Rectal smooth muscle tissue (tissue), 1 donor: ENCODE measurements around the gene STK11.

Source experiments
- H3K27ac ChIP-seq: one replicate; pipeline ENCODE4 v1.7.0; 2013; ENCODE audit warnings: low read depth, low read length, inconsistent platforms
- H3K27me3 ChIP-seq: one replicate; pipeline ENCODE4 v1.7.0; 2013; ENCODE audit warnings: low read length; ENCODE audit not compliant: control insufficient read depth, insufficient read depth
- H3K36me3 ChIP-seq: one replicate; pipeline ENCODE4 v1.7.0; 2013; ENCODE audit warnings: low read length; ENCODE audit not compliant: control insufficient read depth, insufficient read depth
- H3K4me1 ChIP-seq: one replicate; pipeline ENCODE4 v1.7.0; 2013; ENCODE audit warnings: low read length; ENCODE audit not compliant: control insufficient read depth, insufficient read depth
- H3K4me3 ChIP-seq: one replicate; pipeline ENCODE4 v1.7.0; 2013; ENCODE audit warnings: low read length
- H3K9ac ChIP-seq: one replicate; pipeline ENCODE4 v1.7.0; 2013; ENCODE audit warnings: low read length

The STK11 gene

GRCh38 chr19:1264801-1265614 lies 59.4 kb downstream of the STK11 start:
- Histone ChIP-seq H3K27ac (peak overlapping the region; percentile 87), H3K9ac (no peak overlapping the region), H3K4me1 (peaks cover 36% of the 10 kb centered on the region), H3K4me3 (no peak overlapping the region), H3K36me3 (no peaks in the 10 kb centered on the region), H3K27me3 (no peaks in the 10 kb centered on the region)

GRCh38 chr19:1265615-1266128 lies 60.1 kb downstream of the STK11 start:
- Histone ChIP-seq H3K36me3 (peaks cover under 1% of the 10 kb centered on the region), H3K27me3 (no peaks in the 10 kb centered on the region), H3K4me3 (peak overlapping the region; percentile 60), H3K4me1 (peaks cover 40% of the 10 kb centered on the region), H3K9ac (peak overlapping the region; percentile 16), H3K27ac (peak overlapping the region; percentile 87)

- no peak overlapping the region for H3K9ac ChIP-seq
- H3K27me3 ChIP-seq, result no peaks in the 10 kb centered on the region
- peaks cover 45% of the 10 kb centered on the region for H3K4me1 ChIP-seq
- H3K36me3 ChIP-seq, result peaks cover 7% of the 10 kb centered on the region
- H3K4me3 ChIP-seq, result peak overlapping the region; percentile 60
- H3K27ac ChIP-seq, result peak overlapping the region; percentile 87
Measured at GRCh38 chr19:1266129-1266915, 60.7 kb downstream of the STK11 start.

GRCh38 chr19:1266916-1267476 lies 61.4 kb downstream of the STK11 start:
- Histone ChIP-seq H3K9ac (no peak overlapping the region), H3K4me3 (peak overlapping the region; percentile 60), H3K4me1 (peaks cover 45% of the 10 kb centered on the region), H3K27me3 (no peaks in the 10 kb centered on the region), H3K36me3 (peaks cover 10% of the 10 kb centered on the region), H3K27ac (peak overlapping the region; percentile 87)

GRCh38 chr19:1267477-1268225 lies 62.1 kb downstream of the STK11 start:
- no peak overlapping the region for H3K9ac ChIP-seq
- H3K4me1 ChIP-seq, result peaks cover 49% of the 10 kb centered on the region
- peaks cover 12% of the 10 kb centered on the region for H3K36me3 ChIP-seq
- H3K27ac ChIP-seq, result peak overlapping the region; percentile 53
- peak overlapping the region; percentile 60 for H3K4me3 ChIP-seq
- H3K27me3 ChIP-seq, result no peaks in the 10 kb centered on the region

- Histone ChIP-seq H3K9ac (peak overlapping the region; percentile 32), H3K36me3 (peaks cover 20% of the 10 kb centered on the region), H3K4me1 (peaks cover 57% of the 10 kb centered on the region), H3K27me3 (no peaks in the 10 kb centered on the region), H3K27ac (peak overlapping the region; percentile 83), H3K4me3 (peak overlapping the region; percentile 3)
Measured at GRCh38 chr19:1268226-1269064, 62.9 kb downstream of the STK11 start.

GRCh38 chr19:1269065-1269477 lies 63.5 kb downstream of the STK11 start, which contains the start of gene CIRBP:
TSS of gene CIRBP (plus strand) at chr19:1269332. CDS start at chr19:1270934, 1,602 bp downstream.
- peak within 1 kb of the TSS; percentile 94 for H3K9ac ChIP-seq
- peaks cover 25% of the 10 kb centered on the region for H3K36me3 ChIP-seq
- H3K4me1 ChIP-seq, result peaks cover 63% of the 10 kb centered on the region
- H3K27ac ChIP-seq, result peak within 1 kb of the TSS; percentile 99
- no peaks in the 10 kb centered on the region for H3K27me3 ChIP-seq
- peak within 1 kb of the TSS; percentile 97 for H3K4me3 ChIP-seq

- peak overlapping the region; percentile 97 for H3K4me3 ChIP-seq
- H3K27ac ChIP-seq, result peak overlapping the region; percentile 99
Measured at GRCh38 chr19:1269478-1270212, 64.1 kb downstream of the STK11 start.

GRCh38 chr19:1270213-1270853 lies 64.8 kb downstream of the STK11 start:
- H3K36me3 ChIP-seq, result peaks cover 30% of the 10 kb centered on the region
- peak overlapping the region; percentile 94 for H3K9ac ChIP-seq
- H3K4me1 ChIP-seq, result peaks cover 73% of the 10 kb centered on the region
- peak overlapping the region; percentile 99 for H3K27ac ChIP-seq
- peak overlapping the region; percentile 97 for H3K4me3 ChIP-seq
- H3K27me3 ChIP-seq, result no peaks in the 10 kb centered on the region

More at GRCh38 chr19:1269478-1270212, 64.1 kb downstream of the STK11 start:
- Histone ChIP-seq H3K4me1 (peaks cover 68% of the 10 kb centered on the region), H3K9ac (peak overlapping the region; percentile 94), H3K36me3 (peaks cover 30% of the 10 kb centered on the region), H3K27me3 (no peaks in the 10 kb centered on the region)

GRCh38 chr19:1270854-1271527 lies 65.4 kb downstream of the STK11 start:
- peak overlapping the region; percentile 32 for H3K9ac ChIP-seq
- peak overlapping the region; percentile 97 for H3K4me3 ChIP-seq
- H3K4me1 ChIP-seq, result peaks cover 70% of the 10 kb centered on the region
- H3K27me3 ChIP-seq, result no peaks in the 10 kb centered on the region
- H3K36me3 ChIP-seq, result peaks cover 30% of the 10 kb centered on the region
- peak overlapping the region; percentile 99 for H3K27ac ChIP-seq
